Lung (tissue), 12 donors: ENCODE results near the gene SPECC1. TPM values are rescaled to one million over a fixed set of nuclear protein-coding genes. Genes with fewer than 3 reads are reported as not detected.

Experiments used
- ATAC-seq: fragments of 200-7000 bp; cut with Tn5 transposase; one replicate; pipeline ENCODE4 v1.9.1; 2020; ENCODE audit warnings: moderate number of reproducible peaks; ENCODE audit not compliant: insufficient read depth, low FRiP score
- DNase-seq, 3 donors: peaks; one replicate each; pipeline ENCODE4 v3.0.0-alpha.2; 2013 to 2017
- H3K27ac ChIP-seq, 2 donors: one replicate each; pipeline ENCODE4 v1.5.1; 2013; ENCODE audit warnings: mild to moderate bottlenecking in 2 of 2, moderate library complexity in 2 of 2, control low read depth in 1 of 2, inconsistent platforms in 1 of 2, low read depth in 1 of 2, low read length in 1 of 2
- H3K27me3 ChIP-seq, 3 donors: one replicate each; pipeline ENCODE4 v1.5.1; 2013; ENCODE audit warnings: low read length in 2 of 3; ENCODE audit not compliant: control insufficient read depth in 3 of 3, insufficient read depth in 3 of 3
- H3K36me3 ChIP-seq, 4 donors: one replicate each; pipeline ENCODE4 v1.5.1; 2013; ENCODE audit warnings: low read length in 4 of 4, mild to moderate bottlenecking in 1 of 4, moderate library complexity in 1 of 4; ENCODE audit not compliant: control insufficient read depth in 4 of 4, insufficient read depth in 4 of 4
- H3K4me1 ChIP-seq, 5 donors: one replicate each; pipeline ENCODE4 v1.5.1; 2013; ENCODE audit warnings: low read length in 5 of 5, mild to moderate bottlenecking in 2 of 5, moderate library complexity in 1 of 5; ENCODE audit not compliant: control insufficient read depth in 5 of 5, insufficient read depth in 5 of 5
- H3K4me3 ChIP-seq: one replicate; pipeline ENCODE4 v1.5.1; 2013; ENCODE audit warnings: mild to moderate bottlenecking, control low read depth, moderate library complexity
- H3K9ac ChIP-seq, 2 donors: one replicate each; pipeline ENCODE4 v1.5.1; 2013; ENCODE audit warnings: low read length in 2 of 2, control low read depth in 1 of 2; ENCODE audit not compliant: insufficient read depth in 1 of 2
- H3K9me3 ChIP-seq, 4 donors: one replicate each; pipeline ENCODE4 v1.5.1; 2013; ENCODE audit warnings: low read length in 3 of 4, mild to moderate bottlenecking in 1 of 4, moderate library complexity in 1 of 4; ENCODE audit not compliant: control insufficient read depth in 4 of 4, insufficient read depth in 3 of 4
- WGBS, 2 donors: extraction: QIAGEN DNeasy Blood & Tissue Kit; methylation state at CpG; one replicate each; pipeline ENCODE4 v1.1.7; 2013; 5-methylcytosine and 5-hydroxymethylcytosine counted together
- polyA plus RNA-seq, 2 donors: library from polyadenylated mRNA; stranded (reverse); fragments of 200-250 nt; gene quantifications; one replicate each; pipeline ENCODE4 v1.2.1, GENCODE V29; 2013
- total RNA-seq, 2 donors: library from RNA; depleted of rRNA in 1 of 2; stranded (reverse); fragments of >200 nt in 1 of 2; gene quantifications; one replicate each; pipeline ENCODE4 v1.2.1, GENCODE V29; 2014 to 2021
- TF ChIP-seq, protein P1 (sequence below): IDR thresholded peaks from 2 replicates; pipeline ENCODE4 v1.5.1; 2012; ENCODE audit warnings: mild to moderate bottlenecking; ENCODE audit errors: control extremely low read depth, extremely low read depth
- donor health status: control.
- donor health status: control.
- donor health status: Bipolar disorder and iron deficiency.
- donor health status: healthy.
- donor health status: DM: yes; HTN: yes; CAD: no.

SPECC1 gene
- total and polyA plus RNA-seq, 4 donors: 8.8 to 27.1 (median 14.7) TPM

DNA sequence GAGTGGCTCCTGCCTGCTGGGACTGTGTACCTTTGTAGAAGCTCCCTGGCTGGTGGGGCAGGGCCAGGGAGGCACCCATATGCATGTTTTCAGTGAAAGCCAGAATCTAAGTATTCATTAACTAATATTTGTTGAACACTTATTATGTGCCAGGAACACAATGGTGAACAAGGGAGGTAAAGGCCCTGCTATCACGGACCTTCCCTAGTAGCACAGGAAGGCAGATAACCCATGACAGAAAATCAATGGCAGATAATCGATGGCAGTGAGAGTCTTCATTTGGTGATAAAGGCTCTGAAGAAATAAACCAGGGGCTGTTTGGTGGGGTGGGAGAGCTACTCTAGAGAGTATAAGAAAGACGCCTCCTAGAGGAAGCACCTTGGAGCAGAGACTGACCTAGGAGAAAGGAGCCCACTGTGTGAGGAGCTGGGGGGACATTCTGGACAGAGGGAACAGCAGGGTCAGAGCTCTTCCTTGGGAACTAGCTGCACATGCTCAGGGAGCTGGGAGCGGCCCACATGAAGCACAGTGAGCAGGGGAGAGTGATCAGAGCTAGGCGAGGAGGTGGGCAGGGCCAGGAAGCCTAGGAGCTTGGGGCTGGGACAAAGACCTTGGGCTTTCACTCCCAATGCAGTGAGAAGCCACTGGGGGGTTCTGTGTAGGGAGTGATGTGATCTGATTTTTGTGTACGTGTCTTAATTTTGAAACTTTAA, 78.5 kb downstream of the SPECC1 start:
- WGBS, 2 donors: 82 to 83% methylated on average over 6 of the region's 6 CpGs

DNA sequence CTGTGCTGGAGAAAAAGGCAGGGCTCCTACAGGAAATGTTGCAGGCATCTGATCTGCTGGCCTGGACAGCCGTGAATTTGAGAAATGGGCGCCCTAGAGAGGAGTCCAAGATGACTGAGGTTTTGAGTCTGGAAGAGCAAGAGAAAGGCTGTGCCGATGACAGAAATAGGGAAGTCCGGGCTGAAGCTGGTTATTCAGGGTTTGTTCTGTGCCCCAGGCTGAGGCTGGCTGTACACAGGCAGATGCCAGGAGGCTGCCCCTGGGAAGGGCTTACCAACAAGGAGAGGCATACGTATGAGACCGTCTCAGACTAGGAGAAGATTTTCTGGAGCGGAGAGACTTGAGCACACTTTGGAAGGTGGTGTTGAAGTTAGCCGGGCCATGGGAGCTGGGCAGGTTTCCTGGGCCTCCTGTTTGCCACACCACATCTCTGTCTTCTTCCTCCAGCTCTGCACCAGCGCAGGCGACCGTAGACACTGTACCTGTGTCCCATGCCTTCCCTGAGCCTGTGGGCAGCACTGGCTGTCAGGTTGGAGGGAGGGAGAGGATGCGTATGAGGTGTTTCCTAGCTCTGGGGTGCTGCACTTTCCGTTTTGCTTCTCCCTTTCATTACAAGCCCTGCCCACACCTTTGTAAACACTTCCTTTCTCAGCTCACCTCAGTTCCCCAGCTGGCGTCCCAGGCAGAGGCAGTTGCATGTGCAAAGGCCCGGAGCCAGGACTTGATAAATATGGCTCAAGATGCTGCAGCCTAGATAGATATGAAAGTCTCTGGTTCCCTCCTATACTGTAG, 80.8 kb downstream of the SPECC1 start:
- DNase-seq: no peak
- ATAC-seq: no peak
- Histone ChIP-seq H3K4me1 (no peaks in the 10 kb centered on the region), H3K4me3 (no peak overlapping the region), H3K9me3 (no peaks in the 10 kb centered on the region), H3K27me3 (no peaks in the 10 kb centered on the region), H3K36me3 (no peaks in the 10 kb centered on the region), H3K9ac (no peak overlapping the region), H3K27ac (peak overlapping the region; percentile 18 to 56)
- 69 to 79% methylated on average over 15 of the region's 15 CpGs for WGBS, 2 donors
- TF ChIP-seq, protein P1, sequence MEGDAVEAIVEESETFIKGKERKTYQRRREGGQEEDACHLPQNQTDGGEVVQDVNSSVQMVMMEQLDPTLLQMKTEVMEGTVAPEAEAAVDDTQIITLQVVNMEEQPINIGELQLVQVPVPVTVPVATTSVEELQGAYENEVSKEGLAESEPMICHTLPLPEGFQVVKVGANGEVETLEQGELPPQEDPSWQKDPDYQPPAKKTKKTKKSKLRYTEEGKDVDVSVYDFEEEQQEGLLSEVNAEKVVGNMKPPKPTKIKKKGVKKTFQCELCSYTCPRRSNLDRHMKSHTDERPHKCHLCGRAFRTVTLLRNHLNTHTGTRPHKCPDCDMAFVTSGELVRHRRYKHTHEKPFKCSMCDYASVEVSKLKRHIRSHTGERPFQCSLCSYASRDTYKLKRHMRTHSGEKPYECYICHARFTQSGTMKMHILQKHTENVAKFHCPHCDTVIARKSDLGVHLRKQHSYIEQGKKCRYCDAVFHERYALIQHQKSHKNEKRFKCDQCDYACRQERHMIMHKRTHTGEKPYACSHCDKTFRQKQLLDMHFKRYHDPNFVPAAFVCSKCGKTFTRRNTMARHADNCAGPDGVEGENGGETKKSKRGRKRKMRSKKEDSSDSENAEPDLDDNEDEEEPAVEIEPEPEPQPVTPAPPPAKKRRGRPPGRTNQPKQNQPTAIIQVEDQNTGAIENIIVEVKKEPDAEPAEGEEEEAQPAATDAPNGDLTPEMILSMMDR: no peak

More for the DNA sequence above, 78.5 kb downstream of the SPECC1 start:
- no peaks in the 10 kb centered on the region for H3K36me3 ChIP-seq
- H3K9ac ChIP-seq: no peak overlapping the region
- H3K9me3 ChIP-seq: no peaks in the 10 kb centered on the region
- TF ChIP-seq, protein P1: no peak
- no peak for ATAC-seq
- no peak overlapping the region for H3K4me3 ChIP-seq
- no peaks in the 10 kb centered on the region for H3K27me3 ChIP-seq
- no peak for DNase-seq
- H3K4me1 ChIP-seq: no peaks in the 10 kb centered on the region
- H3K27ac ChIP-seq: peak overlapping the region in 1 of 2 donors; percentile 11

DNA sequence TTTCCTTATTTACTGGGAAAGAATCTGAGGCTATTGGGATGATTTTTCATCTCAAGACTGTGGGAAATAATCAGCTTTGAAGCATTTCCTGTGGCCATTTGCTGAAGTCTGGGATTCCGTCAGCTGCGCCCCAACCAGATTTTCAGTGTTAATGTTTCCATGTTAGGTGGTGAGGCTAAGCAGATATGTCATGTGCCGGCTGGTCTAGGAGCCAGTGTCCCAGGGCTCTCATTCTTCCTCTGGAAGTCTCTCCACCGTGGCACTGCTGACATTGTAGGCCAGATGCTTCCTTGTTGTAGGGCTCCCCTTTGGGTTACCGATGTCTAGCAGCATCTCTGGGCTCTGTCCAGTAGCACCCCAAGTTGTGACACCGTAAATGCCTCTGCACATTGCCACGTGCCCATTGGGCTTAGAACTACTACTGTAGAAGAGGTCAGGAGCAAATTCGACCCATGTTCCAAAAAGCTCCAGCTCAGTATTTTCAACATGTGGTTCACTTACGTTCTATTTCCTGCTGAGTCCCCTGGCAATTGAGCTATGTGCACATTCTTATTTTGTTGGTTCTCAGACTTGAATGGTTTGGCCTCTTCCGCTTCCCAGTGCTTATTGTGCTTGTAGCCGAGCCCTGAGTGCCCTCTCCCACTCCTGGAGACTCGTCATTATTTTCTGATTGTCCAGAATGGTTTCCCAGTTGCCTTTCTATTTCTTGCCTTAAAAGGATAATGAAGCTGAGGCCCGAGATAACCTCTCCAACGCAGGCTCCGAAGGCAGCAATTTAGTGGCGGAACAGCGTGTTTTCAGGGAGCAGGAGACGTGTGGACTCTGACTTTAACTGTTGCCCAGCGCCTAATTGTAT, 82.2 kb downstream of the SPECC1 start:
- TF ChIP-seq, protein P1: no peak
- no peak overlapping the region for H3K4me3 ChIP-seq
- H3K4me1 ChIP-seq: no peaks in the 10 kb centered on the region
- ATAC-seq: no peak
- peak in 1 of 3 donors; percentile 53 for DNase-seq
- WGBS, 2 donors: 65 to 86% methylated on average over 19 of the region's 19 CpGs
- peak overlapping the region; percentile 37 to 72 for H3K27ac ChIP-seq
- H3K9ac ChIP-seq: no peak overlapping the region
- H3K9me3 ChIP-seq: no peaks in the 10 kb centered on the region
- no peaks in the 10 kb centered on the region for H3K36me3 ChIP-seq
- H3K27me3 ChIP-seq: no peaks in the 10 kb centered on the region
